Measurements from ENCODE around the gene LRPPRC. TPM values are rescaled to one million over a fixed set of nuclear protein-coding genes. Genes with fewer than 3 reads are reported as not detected.

The LRPPRC gene
- total RNA-seq, 1 experiment from 2014 or later: 149 TPM

GRCh38 chr2:43884689-43885088, 111.1 kb downstream of the LRPPRC start:
- Histone ChIP-seq H3K79me2 (ENCODE audit: low read depth) (no peaks in the 10 kb centered on the region), H3K4me1 (replicated peaks; ENCODE audit: insufficient read depth) (peaks cover 16% of the 10 kb centered on the region), H3K4me3 (no peak overlapping the region), H3K36me3 (ENCODE audit: low read depth) (peaks cover 22% of the 10 kb centered on the region), H4K20me1 (ENCODE audit: insufficient read depth) (peaks cover 4% of the 10 kb centered on the region; the same call in 1 of the 2 replicates), H3K27ac (no peak overlapping the region), H3K27me3 (ENCODE audit: insufficient read depth, low read depth) (no peaks in the 10 kb centered on the region), H2AFZ (no peak overlapping the region), H3F3A (ENCODE audit: insufficient read depth, low read depth) (peaks cover 24% of the 10 kb centered on the region), H3K9me2 (ENCODE audit: insufficient read depth) (no peaks in the 10 kb centered on the region), H3K9me3 (ENCODE audit: insufficient read depth, low read depth) (no peaks in the 10 kb centered on the region), H3K4me2 (no peak overlapping the region)
- no peak for DNase-seq
- TF ChIP-seq EZH2 (IDR thresholded peaks at IDR 0.05; ENCODE audit: low read depth): no peak
- TF ChIP-seq CTCF (conservative IDR thresholded peaks at IDR 0.05): no peak
- BruUV-seq (replicated peaks): no TSS peak
- ChIA-PET POLR2A (ENCODE audit: unreplicated experiment) (no interaction called here), CTCF (no interaction called here)
- intact Hi-C loops (cut with micrococcal nuclease; ENCODE audit: unreplicated experiment): no loop called here

- Histone ChIP-seq H2AFZ (no peak overlapping the region), H3K79me2 (ENCODE audit: low read depth) (no peaks in the 10 kb centered on the region), H3K9me2 (ENCODE audit: insufficient read depth) (no peaks in the 10 kb centered on the region), H3K27me3 (ENCODE audit: insufficient read depth, low read depth) (0 out of 2 replicates have a peak, but pooled peaks cover under 1% of the 10 kb centered on the region), H3F3A (ENCODE audit: insufficient read depth, low read depth) (peaks cover 17% of the 10 kb centered on the region), H4K20me1 (ENCODE audit: insufficient read depth) (no peaks in the 10 kb centered on the region; the same call in 1 of the 2 replicates), H3K4me2 (peak overlapping the region; percentile 36), H3K4me1 (replicated peaks; ENCODE audit: insufficient read depth) (peaks cover 16% of the 10 kb centered on the region), H3K4me3 (no peak overlapping the region), H3K36me3 (ENCODE audit: low read depth) (peaks cover 2% of the 10 kb centered on the region; the same call in 1 of the 2 replicates), H3K9me3 (ENCODE audit: insufficient read depth, low read depth) (no peaks in the 10 kb centered on the region), H3K27ac (peak overlapping the region; percentile 9)
- no TSS peak for BruUV-seq (replicated peaks)
- POLR2A ChIA-PET (ENCODE audit: unreplicated experiment): interaction anchor here (0.6 kb wide), 1 partner anchor 351 kb away, joined by 5 read pairs; no protein-coding TSS in a partner anchor
- intact Hi-C loops (cut with micrococcal nuclease; ENCODE audit: unreplicated experiment): no loop called here
- CTCF ChIA-PET: interaction anchor here (0.7 kb wide), 1 partner anchor 428 kb away, joined by 8 read pairs; no protein-coding TSS in a partner anchor
- DNase-seq: no peak
- TF ChIP-seq EZH2 (IDR thresholded peaks at IDR 0.05; ENCODE audit: low read depth) (no peak), CTCF (conservative IDR thresholded peaks at IDR 0.05) (no peak)
Measured at GRCh38 chr2:43882312-43882711, 113.5 kb downstream of the LRPPRC start.

- H3K4me1 ChIP-seq (replicated peaks; ENCODE audit: insufficient read depth): peaks cover 16% of the 10 kb centered on the region
- no peaks in the 10 kb centered on the region for H3K36me3 ChIP-seq (ENCODE audit: low read depth)
- ChIA-PET POLR2A (ENCODE audit: unreplicated experiment) (no interaction called here), CTCF (interaction anchor here (0.5 kb wide), 1 partner anchor 274 kb away, joined by 3 read pairs; no protein-coding TSS in a partner anchor)
- H3K9me2 ChIP-seq (ENCODE audit: insufficient read depth): no peaks in the 10 kb centered on the region
- no peak for DNase-seq
- H3F3A ChIP-seq (ENCODE audit: insufficient read depth, low read depth): peaks cover 17% of the 10 kb centered on the region
- H3K79me2 ChIP-seq (ENCODE audit: low read depth): no peaks in the 10 kb centered on the region
- H3K9me3 ChIP-seq (ENCODE audit: insufficient read depth, low read depth): no peaks in the 10 kb centered on the region
- BruUV-seq (replicated peaks): no TSS peak
- no peaks in the 10 kb centered on the region; the same call in 1 of the 2 replicates for H4K20me1 ChIP-seq (ENCODE audit: insufficient read depth)
- no peak overlapping the region for H2AFZ ChIP-seq
- TF ChIP-seq EZH2 (IDR thresholded peaks at IDR 0.05; ENCODE audit: low read depth): no peak
- TF ChIP-seq CTCF (conservative IDR thresholded peaks at IDR 0.05): no peak
- H3K4me2 ChIP-seq: peak overlapping the region; percentile 36; the same call in 1 of the 2 replicates
- peaks cover 14% of the 10 kb centered on the region for H3K27me3 ChIP-seq (ENCODE audit: insufficient read depth, low read depth)
- H3K4me3 ChIP-seq: no peak overlapping the region
- intact Hi-C loops (cut with micrococcal nuclease; ENCODE audit: unreplicated experiment): no loop called here
- no peak overlapping the region for H3K27ac ChIP-seq
Measured at GRCh38 chr2:43880952-43881351, 114.8 kb downstream of the LRPPRC start.

All from PC-9 (cell line).